ENCODE results near the gene LRRC31.
A peak's percentile ranks its signal among the peaks of the same experiment; 100 is the strongest.

The LRRC31 gene

DNA sequence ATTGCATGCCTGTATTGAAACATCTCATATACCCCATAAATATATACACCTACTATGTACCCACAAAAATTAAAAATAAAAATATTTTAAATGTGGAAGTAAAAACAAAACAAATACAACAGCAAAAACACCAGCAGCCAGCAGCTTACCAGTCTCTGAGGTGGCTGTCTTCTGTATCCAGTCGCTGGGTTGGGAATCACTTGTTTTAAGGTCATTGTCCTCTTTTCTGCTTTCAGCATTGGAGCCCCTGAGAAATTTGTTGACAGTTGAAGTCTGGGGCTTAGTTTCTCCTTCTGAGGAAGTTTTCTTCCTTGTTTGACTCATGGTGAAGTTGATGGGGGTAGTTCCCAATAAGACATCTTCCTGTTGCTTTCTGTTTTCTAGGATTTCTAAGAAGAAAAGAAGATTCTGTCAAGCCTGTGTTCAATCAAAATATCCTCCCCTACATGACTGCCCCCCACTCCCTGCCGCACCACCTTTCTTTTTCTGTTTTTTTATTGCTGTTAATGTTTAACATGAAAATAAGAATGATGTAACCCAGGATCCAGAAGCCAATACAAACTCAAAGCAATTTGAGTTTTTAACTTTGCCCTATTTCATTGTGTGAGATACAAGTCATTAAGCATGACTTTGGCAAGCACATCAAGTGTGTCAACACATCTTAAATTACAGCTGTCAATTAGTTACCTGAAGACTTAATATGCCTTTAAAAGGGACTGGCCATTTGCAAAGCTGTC lies at the start of gene LRRC31:
TSS of gene LRRC31 (minus strand) at position 452 of the 737 bp plus-strand sequence. CDS start at position 324, 128 bp downstream.
- peak; percentile 2 to 66 for DNase-seq

DNA sequence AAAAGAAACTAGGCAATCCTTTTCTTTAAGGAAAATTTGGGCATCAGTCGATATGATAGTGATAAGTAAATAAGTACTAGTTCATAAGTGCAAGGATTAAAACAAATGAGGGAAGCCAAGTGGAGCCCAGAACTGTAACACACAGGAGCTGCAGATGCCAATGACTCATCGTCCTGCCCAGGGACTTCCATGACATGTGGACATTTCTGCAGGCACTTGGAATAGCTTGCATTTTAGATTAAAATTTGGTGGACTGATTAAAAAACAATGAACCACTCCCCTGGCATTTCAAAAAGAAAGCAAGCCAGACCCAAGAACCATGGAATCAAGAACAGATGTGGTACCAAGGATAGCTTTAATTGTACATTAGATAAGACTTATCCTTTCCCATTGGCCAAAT lies 44.6 kb upstream of the LRRC31 start:
- no peak for DNase-seq

DNA sequence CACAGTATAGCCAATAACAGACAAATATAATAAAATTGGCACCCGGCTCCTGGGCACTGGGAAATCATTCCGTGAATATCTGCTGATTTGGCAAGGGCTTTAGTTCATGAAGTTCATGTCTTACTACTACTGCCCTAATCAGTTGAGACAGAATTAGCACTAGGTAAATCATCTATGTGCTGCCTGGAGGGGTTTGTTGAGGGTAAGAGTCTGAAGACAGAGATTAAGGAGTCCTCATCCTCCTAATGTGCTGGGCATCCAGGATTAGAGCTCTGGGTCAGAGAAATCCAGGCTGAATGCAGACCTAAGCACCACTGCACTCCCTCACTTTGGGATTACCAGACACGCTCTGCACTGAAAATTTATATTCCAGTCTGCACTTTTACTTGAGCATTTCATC lies 43.6 kb upstream of the LRRC31 start:
- no peak for DNase-seq

DNA sequence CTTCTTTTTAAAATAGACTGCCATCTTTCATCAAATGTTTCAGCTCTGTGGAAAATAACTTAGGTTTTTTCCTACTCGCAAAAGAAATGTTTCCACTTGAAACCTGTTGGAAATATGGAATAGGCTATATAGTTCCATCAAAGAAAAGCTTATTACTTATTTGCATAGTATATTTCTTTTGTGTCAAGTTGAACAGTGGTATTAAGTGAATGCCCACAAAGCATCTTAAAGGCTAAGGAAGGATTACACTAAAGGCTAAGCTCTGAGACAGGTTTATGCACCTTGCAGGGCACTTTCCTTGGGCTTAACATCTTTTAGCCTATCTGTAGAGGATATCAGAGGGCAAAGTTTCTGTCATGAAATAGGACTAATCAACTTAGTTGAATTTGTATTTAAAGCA lies 41.5 kb upstream of the LRRC31 start, which contains the start of gene SAMD7:
TSS of gene SAMD7 (plus strand) at position 301 of the 400 bp plus-strand sequence. CDS start 7,927 bp downstream, outside the sequence.
- no peak for DNase-seq

DNA sequence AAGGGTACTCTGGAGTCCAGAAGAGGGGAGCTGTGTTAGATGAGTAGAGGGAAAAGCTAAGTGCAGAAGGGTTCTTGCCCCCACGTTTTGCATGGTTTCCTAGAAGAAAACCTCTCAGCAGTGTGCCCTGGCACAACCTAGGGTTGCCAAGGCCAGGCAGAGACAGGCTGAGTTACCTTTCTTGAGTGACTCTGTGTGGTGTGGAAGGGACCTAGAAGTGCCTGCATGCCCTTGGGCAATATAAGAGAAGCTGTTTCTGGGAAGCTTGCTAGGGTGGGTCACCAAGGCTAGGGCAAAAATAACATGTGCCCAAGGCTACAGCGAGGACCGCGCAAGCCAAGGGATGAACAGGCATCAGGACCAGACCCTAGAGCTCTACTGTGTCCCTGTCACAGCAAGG lies 38.2 kb upstream of the LRRC31 start:
- DNase-seq = no peak

DNA sequence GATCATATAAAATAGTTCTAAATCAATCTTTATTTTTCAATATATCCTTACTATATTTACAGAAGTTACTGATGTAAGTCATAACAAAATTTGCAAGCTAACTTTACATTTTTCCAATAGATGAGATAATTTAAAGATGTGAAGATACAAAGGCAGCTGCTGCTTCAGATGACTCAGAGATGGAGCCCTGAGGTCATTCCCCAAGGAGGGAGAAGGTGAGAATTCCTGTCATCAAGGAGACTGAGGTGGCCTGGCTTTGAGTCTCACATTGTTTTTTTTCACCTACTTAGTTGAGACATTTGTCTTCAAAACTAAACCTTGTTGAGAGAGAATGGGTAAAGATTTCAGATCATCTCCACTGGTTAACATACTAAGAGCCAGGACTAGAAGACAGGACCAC lies 37.7 kb upstream of the LRRC31 start:
- no peak for DNase-seq

DNA sequence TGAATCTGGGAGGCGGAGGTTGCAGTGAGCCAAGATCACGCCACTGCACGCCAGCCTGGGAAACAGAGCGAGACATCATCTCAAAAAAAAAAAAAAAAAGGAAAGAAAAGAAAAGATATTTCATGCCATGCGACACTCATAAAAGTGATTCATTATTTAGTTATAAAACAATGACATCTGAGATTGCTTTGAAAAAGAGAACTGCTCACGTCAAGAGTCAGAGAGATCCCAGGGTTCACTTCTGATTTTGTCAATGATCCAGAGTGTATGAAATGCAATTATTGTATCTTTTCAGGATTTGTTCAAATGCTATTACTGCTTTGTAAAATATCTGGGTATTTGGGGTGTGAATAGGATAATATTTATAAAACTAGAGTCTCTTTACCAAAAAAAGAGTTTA lies 35.7 kb upstream of the LRRC31 start:
- DNase-seq = no peak

DNA sequence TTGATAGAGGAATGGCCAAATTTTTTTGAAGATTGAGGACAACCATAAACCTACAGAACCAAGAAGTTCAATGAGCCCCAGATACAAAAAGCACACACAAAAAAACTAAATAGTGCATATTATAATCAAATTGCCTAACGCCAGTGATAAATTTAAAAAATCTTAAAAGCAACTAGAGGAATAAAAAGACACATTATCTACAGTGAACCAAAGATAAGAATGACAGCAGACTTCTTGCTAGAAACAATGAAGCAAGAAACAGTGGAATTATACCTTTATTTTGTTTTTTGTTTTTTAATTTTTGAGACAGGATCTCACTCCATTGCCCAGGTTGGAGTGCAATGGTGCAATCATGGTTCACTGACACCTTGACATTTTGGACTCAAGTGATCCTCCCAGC lies 31.7 kb upstream of the LRRC31 start:
- no peak for DNase-seq

DNA sequence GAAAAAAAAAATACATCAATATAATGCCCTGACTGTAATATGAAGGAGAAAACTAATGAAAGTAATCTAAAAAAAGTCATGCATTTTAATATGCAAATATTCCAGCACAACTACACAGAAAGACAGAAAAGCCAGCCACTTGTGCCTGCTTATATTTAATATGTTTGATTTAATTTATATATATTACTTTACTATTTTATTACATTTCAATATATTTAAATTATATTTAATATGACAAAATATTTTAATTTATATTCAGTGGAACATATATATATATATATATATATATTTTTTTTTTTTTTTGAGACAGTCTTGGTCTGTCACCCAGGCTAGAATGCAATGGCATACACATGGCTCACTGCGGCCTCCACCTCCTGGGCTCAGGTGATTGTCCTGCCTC lies 27.5 kb upstream of the LRRC31 start:
- no peak for DNase-seq

DNA sequence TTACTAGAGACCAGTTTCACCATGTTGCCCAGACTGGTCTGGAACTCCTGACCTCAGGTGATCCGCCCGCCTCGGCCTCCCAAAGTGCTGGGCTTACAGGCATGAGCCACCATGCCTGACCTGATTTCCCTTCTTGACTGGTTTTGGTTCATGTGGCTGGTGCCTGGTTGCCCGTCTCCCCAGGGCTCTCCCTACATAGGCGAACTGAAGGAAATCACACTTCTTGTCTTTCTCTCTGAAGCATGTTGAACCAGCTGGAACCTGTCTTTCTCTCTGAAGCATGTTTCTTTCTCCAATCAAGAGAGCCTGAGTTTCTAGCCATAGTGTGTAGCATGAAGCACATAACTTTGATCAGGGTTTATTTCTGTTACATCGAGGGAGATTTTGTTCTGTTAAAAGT lies 25.3 kb upstream of the LRRC31 start:
- no peak for DNase-seq

DNA sequence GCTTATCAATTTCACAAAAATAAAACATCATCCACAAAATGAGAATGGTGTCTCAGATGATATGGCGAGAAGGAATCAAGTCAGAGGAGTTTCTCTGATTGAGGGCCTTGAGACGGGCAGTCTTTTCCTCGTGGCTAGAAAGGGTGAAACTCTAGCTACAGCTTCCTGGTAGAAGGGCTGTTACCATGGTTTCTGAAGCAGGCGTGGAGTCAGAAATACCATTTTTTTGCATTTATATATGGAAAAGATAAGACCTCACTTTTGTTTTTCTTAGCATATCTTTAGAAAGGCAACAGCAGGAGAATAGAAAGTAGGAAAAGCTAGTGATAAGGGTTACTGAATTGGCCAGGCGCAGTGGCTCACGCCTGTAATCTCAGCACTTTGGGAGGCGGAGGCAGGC lies 24.4 kb upstream of the LRRC31 start:
- DNase-seq = no peak

DNA sequence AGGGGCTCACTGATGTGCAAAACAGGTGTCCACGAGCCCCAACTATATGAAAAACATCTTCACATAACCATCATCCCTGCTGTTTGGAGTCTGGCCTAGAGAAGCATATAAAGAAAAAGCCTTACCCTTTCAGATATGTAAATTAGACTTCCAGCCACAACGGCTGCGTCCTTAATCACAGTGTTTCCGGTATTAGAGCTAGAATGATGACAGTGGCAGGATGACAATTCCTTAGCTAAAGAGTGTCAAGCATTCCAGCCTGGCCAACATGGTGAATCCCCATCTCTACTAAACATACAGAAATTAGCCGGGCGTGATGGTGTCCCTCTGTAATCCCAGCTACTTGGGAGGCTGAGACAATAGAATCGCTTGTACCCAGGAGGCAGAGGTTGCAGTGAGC lies 22.2 kb upstream of the LRRC31 start:
- no peak for DNase-seq

DNA sequence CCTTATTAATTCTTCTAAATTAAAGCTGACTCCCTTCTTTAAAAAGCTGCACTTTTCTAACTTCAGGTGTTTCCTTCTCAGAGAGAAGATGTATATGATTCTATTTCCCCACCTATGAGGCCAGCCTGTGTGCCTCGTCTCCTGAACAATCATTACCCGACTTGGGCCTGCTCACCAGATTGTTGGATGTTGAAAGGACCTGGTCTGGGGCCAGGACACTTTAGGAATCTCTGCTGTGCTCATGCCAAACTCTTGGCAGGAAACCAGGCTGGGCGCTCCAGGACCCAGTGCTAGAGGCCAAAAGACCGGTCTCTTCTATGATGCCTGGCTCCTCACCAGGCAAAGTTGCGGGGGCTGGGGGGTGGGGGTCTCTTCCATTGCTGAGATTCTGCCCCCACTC lies 16.9 kb upstream of the LRRC31 start:
- DNase-seq = peak in 1 of 2 experiments; percentile 4

DNA sequence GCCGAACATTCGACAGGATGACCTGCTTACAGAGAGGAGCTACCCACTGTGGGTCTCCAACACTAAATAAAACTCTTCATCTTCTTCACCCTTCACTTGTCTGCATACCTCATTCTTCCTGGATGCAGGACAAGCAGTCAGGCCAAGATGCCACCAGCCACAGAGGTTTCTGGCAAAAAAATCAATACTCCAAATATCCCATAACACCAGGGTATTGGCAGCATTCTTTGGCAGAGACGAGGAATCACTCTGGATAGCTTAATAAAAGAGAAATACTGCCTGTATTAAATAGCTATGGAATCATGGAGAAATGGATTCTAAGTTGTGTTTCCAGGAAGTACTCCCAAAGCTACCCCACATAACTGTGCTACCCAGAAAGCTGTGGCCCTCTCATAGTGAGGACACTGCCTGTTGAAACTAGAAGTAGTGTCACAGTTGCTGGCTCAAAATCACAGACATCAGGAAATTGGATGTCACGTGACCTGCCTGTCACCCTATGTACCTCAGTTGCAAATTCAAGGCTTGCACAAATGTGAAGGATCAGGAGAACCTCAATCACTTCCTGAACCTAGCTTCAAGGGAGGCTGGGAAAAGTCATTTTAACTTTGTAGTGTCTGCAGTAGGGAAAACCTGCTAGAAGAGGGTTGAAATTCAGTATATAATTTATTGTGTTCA lies 11.0 kb upstream of the LRRC31 start:
- no peak for DNase-seq

DNA sequence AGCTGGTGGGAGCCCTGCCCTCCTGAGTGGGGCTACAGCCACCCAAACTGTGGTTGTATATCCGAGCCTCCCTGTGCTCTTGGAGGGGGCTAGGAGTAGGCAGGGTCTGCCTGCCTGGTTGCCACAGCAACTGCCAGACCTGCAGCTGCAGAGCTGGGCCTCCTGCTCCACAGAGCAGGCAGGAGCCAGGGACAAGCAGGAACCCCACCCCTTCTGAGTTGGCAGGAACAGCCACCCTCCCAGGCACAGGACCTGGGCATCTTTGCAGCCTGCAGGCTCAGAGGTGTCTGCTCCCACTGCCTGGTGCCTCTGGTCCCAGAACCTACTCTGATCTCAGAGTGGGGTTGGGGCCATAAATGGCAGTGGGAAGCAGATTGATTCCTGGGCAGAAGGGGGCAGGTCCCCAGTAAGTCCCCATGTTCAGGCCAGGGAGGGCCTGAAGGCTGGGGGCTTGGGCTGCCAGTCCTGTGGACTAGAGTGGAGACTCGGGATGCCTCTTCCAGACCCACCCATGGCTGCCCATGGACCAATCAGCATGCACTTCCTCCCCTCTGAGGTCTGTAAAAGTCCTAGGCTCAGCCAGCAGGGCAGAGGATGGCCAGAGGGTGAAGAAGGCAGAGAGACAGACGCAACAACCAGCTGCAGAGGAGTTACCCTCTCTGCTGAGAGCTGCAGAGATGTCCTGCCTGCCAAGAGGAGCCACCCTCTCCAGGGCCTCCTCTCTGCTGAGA lies 10.3 kb upstream of the LRRC31 start:
- no peak for DNase-seq

DNA sequence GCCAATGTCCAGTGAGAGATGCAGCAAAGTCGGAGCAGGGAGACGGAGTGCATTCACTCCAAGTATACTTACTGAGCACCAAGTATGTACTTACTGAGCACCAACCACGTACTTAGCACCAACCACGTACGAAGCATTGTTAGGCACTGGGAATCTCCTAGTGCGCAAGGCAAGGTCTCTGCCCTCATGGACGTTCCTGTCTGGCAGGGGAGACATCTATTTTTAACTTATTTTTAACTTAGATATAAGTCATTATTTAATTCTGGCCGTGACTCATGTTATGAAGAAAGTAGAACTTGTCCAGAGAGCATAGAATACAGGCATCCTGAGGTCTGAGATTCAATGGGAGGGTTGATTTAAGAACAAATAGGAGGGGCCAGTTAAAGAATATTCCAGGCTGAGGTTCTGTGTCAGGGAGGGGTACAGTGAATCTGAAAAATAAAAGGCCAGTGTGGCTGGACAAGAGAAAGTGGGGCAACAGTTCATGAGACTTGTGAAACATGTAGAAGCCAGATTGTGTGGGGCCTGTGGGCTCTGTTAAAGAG lies 9.3 kb upstream of the LRRC31 start:
- DNase-seq = no peak

DNA sequence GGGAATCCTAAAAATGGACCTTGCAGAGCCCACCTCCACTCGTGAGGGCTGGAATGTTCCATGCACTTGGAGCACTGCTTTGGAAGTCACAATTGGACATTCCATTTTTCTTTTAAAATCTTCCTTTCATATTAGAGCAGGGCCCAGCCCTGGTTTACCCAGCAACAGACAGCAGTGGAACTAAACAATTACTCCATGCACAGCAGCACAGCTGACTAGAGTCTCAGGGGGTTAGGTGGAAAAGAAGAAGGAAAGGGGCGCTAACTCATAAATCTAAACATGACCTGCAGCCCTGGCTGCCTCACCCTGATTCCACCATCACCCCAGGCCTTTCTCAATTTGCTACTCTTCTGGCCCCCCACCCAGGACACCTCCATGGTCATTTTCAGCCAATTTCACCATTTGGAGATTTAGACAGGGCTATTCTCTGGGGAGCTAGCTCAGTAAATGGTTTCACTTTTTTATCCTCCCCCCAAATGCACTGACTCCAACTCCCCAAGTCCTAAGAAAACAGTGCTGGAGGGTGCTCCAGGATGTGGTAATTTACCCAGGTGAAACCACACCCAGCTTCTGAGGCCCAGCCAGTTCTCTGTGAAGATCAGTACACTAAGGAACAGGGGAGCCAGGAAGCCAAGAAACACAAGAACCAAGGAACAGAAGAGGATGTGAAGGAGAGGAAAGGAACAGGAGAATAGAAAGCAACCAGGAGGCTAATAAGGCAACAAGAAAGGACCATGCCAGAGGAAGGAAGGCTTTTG lies 1.6 kb upstream of the LRRC31 start:
- no peak for DNase-seq

DNA sequence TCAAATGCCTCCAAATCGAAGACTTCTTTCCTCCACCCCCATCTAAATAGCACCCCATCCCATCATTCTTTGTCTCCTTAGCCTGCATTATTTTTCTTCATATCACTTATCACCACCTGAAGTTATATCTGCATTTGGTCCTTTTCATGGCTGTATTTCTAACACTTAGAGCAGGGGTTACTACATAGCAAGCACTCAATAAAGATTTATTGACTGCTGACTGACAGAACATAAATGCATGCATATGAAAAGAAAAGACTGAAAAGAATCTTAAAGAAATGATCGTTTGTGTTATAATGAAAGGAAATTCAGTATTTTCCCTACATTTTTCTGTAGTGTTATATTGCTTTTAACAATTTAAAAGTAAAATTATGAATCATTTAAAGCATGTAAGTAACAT lies 1.4 kb downstream of the LRRC31 start:
- no peak for DNase-seq

DNA sequence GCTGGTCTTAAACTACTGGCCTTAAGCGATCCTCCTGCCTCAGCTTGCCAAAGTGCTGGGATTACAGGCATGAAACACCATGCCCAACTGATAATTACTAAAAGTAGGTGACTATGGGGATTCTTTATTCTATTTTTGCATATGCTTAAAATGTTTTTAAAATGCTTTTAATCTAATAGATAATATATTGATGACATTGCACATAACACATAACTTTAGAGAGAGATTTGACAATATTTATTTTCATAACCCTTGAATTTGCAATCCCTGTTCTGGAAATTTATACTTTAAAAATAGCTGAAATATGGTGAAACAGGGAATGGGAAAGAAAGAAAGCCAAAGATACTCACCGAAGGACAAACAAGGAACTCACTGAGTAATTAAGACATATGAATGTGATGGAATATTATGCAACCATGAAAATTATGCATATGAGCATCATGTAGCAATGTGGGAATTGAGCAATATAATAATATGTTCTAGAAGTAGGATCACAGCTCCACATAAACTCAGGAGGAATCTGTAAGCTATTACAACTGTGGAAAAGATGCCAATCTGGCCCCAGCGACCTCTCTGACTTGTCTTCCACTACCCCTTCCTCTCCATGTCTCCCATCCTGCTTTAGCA lies 2.0 kb downstream of the LRRC31 start:
- DNase-seq = no peak

DNA sequence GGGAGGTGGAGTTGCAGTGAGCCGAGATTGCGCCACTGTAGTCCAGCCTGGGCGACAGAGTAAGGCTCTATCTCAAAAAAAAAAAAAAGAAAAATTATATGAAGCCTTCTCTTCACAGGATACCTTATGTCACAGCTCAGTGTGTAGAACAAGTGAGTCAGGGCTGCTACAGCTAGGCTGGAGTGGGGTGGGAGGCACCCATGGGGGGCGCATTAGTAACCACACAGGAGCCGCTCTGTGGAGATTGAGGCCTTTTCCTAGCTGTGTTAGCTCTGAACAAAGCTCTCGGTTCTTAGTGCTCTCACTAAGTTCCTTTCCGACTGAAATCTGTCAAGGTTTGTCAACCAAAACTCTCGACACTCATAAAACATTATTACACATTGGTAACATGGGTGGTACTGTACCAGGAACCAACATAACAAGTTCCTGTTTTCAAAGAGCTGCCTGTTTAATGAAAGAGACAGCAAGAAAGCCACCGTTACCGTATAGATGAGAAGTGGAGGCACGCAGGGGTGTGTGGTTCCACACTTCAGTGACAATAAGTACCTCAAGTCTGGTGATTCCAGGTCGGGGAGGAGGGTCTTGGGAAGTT lies 4.5 kb downstream of the LRRC31 start:
- DNase-seq = no peak

DNA sequence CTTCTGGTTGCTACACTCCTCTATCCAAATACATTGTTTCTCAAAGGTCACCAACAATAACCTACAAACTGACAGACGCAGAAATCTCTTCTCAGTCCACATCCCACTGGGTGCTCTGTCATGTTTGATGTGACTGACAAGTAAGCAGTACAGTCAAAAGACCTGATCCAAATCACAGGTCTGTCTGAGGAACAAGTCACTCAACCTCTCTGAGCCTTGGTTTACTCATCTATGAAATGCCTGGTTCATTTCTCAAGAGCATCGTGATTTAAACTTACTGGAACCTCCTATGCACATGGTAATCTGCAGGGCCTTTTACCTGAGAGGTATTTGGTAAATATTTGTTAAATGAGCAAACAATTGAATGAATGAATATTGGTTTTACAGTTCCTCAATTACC lies 5.5 kb downstream of the LRRC31 start:
- no peak for DNase-seq

DNA sequence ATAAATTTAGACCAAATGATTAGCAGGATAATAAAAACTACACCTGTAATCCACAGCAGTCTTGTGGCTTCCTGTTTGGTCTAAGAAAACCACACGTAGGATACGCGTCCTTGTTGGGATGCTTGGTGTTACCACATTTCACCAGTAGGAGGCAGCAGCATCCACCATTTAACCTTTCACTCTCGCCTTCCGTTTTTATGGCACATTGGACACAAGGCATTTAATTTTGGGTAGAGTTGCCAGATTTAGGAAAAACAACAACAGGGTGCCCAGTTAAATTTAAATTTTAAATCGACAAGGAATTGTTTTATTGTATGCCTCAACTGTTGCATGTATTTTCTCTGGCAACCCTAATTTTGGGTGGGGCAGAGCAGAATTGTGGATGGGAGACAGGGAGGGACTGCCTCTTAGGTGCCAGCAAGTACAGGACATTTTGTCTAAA lies 6.3 kb downstream of the LRRC31 start:
- DNase-seq = peak; percentile 76 to 86

All from NCI-H2081 (cell line).